Suprapubic skin (tissue), 3 donors: ENCODE measurements around the gene DNAH8.
"Not testable (repeated sequence)": the region's sequence is repeated elsewhere in the genome, so short reads cannot be mapped to it uniquely, and the experiment has no call there.

Source experiments
- CTCF ChIP-seq, 2 donors: fragments of 200-600 bp in 1 of 2; fragments of 450-650 bp in 1 of 2; sonication (generic) in 1 of 2; IDR thresholded peaks; one replicate each; pipeline ENCODE4 v1.5.1; 2016 to 2019; ENCODE audit warnings: antibody characterized with exemption in 2 of 2, mild to moderate bottlenecking in 1 of 2, moderate library complexity in 1 of 2
- EP300 ChIP-seq: sonication (generic); formaldehyde crosslinking; IDR thresholded peaks from one replicate; pipeline ENCODE4 v1.6.1; 2017; ENCODE audit warnings: antibody characterized with exemption

GRCh38 chr6:38921540-38921939 lies 206.4 kb downstream of the DNAH8 start:
- not testable (repeated sequence) for TF ChIP-seq CTCF (IDR thresholded peaks at IDR 0.05); EP300
